GM10248 (cell line): ENCODE data around the gene TRIM68.

Experiments used
- CTCF ChIA-PET: fragments of 300-600 bp; sonication (Branson Sonifier 250); formaldehyde crosslinking; extraction: SDS; loops from one replicate; lab custom pipeline; 2021; ENCODE audit warnings: antibody characterized with exemption; lab: Yijun Ruan, JAX
- POLR2A ChIA-PET: fragments of 350-650 bp; sonication (Branson Sonifier 250); formaldehyde crosslinking; extraction: SDS; loops from one replicate; lab custom pipeline; 2020; ENCODE audit warnings: antibody characterized with exemption; lab: Yijun Ruan, JAX
- DNase-seq: peaks from one replicate; pipeline ENCODE4 v3.0.0; 2012; ENCODE audit errors: extremely low spot score
- TF ChIP-seq, protein P1 (sequence below): IDR thresholded peaks from 2 replicates; pipeline ENCODE4 v1.5.1; 2012; ENCODE audit warnings: mild to moderate bottlenecking, low read depth; ENCODE audit errors: extremely low read depth, missing control alignments, control extremely low read depth

TRIM68 gene

DNA sequence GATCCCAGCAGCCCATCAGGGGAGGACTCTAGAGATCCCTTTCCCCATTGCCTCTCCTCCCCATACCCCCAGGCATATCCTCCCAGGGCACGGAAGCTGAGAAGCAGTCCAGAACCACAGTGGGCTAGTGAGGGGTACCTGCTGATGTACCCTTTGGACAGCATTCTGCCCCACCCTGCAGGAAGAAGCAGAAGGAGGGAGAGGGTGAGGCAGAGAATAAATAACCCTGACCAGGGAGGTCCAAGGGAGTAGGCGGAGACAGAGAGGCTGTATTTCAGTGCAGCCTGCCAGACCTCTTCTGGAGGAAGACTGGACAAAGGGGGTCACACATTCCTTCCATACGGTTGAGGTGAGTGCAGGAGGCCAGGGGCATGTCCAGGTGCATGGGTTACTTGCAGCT lies 35.7 kb upstream of the TRIM68 start, which contains the start of gene OR51E1:
Gene OR51E1 (plus strand): TSS at position 301 of the 400 bp plus-strand sequence. CDS start 8,545 bp downstream, outside the sequence.
- TF ChIP-seq, protein P1, sequence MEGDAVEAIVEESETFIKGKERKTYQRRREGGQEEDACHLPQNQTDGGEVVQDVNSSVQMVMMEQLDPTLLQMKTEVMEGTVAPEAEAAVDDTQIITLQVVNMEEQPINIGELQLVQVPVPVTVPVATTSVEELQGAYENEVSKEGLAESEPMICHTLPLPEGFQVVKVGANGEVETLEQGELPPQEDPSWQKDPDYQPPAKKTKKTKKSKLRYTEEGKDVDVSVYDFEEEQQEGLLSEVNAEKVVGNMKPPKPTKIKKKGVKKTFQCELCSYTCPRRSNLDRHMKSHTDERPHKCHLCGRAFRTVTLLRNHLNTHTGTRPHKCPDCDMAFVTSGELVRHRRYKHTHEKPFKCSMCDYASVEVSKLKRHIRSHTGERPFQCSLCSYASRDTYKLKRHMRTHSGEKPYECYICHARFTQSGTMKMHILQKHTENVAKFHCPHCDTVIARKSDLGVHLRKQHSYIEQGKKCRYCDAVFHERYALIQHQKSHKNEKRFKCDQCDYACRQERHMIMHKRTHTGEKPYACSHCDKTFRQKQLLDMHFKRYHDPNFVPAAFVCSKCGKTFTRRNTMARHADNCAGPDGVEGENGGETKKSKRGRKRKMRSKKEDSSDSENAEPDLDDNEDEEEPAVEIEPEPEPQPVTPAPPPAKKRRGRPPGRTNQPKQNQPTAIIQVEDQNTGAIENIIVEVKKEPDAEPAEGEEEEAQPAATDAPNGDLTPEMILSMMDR = no peak
- ChIA-PET CTCF (no interaction called here), POLR2A (no interaction called here)
- DNase-seq = no peak

DNA sequence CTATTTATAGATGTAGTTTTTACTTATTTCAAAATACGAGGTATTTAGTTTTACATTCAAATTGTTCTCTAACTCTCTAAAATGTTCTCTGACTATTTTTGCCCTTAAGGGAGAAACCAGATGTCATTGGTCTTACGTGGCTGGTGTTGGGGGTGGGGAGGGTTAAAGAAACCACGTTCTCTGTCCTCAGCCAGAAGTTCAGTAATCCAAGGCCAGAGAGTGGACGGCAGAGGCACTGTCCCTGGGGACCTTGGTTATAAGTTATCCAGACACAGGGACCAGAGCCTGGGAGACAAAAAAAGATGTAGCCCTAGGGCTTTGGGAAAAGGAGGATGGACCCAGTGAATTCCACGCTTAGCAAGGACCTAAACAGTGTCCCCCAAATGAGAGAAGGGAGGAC lies 35.0 kb upstream of the TRIM68 start:
- ChIA-PET POLR2A (interaction anchor here (0.7 kb wide), 1 partner anchor 101 kb away, joined by 5 read pairs; no protein-coding TSS in a partner anchor), CTCF (no interaction called here)
- TF ChIP-seq, protein P1 = no peak
- no peak for DNase-seq

DNA sequence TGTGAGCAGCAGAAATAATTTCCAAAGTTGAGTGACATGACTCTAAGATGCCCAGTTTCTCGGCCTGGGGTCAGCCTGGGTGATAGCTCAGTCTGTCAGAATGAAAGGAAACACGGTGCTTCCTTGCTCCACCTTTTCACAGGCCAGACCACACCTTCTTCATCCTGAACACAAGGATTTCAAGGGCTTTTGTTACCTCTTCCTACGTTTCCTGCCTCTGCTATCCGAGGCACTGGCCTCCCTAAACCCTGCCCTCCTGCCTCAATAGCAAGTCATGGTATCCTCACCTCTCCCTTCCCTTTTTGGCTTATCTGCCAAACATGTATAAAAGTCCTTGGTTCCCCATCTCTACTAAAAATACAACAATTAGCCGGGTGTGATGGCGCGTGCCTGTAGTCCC lies 34.0 kb upstream of the TRIM68 start:
- TF ChIP-seq, protein P1 = no peak
- DNase-seq = no peak
- ChIA-PET POLR2A (no interaction called here), CTCF (no interaction called here)

DNA sequence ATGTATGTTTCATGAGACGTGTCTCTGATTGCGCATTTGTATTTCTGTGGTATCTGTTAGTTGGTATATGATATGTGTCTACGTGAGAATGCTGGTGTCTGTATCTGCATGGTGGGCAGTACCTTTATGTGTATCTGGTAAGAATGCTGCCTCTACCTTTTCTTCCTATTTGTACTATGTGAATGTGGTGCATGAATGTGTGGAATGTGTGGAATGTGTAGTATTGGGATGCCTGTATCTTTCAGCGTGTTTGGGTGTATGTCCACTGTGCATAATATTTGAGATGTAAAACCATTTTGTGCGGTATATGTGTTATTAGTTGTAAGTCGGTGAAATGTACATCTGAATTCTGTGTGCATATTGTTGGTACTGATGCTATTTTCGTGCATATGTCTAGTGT lies 33.5 kb upstream of the TRIM68 start:
- ChIA-PET POLR2A (no interaction called here), CTCF (interaction anchor here (1.1 kb wide), 1 partner anchor 15 kb away, joined by 3 read pairs; no protein-coding TSS in a partner anchor)
- DNase-seq = no peak
- TF ChIP-seq, protein P1 = no peak

DNA sequence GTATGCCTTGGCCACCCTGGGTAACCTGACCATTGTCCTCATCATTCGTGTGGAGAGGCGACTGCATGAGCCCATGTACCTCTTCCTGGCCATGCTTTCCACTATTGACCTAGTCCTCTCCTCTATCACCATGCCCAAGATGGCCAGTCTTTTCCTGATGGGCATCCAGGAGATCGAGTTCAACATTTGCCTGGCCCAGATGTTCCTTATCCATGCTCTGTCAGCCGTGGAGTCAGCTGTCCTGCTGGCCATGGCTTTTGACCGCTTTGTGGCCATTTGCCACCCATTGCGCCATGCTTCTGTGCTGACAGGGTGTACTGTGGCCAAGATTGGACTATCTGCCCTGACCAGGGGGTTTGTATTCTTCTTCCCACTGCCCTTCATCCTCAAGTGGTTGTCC lies 31.9 kb upstream of the TRIM68 start:
- ChIA-PET POLR2A (no interaction called here), CTCF (no interaction called here)
- TF ChIP-seq, protein P1 = no peak
- no peak for DNase-seq

DNA sequence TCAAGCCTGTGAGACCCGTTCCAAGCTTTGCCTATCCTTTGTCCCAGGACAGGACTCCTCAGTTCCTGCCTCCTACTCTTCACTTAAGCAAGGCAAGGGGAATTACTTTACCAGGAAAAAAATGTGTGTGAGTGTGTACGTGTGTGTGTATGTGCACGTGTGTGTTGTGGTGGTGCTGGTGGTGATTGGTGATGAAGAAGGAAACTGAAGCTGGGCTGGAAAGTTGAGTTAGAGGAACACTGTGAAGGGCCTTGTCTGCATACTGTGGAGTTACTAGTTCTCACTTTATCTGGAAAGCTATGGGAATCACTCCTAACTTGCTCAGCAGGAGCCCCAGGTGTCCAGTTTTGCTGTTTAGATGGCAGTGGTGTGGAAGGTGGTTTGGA lies 29.6 kb upstream of the TRIM68 start:
- DNase-seq = no peak
- ChIA-PET POLR2A (no interaction called here), CTCF (interaction anchor here (0.7 to 3.6 kb wide), 33 partner anchors 9 to 1716 kb away, joined by 3 to 73 read pairs (median 6); partner anchors contain the start of genes OR51E2 and TRIM68)
- TF ChIP-seq, protein P1 = no peak
